Forelimb muscle (tissue), 1 donor: ENCODE data around the gene GPR158. TPM values are rescaled to one million over a fixed set of nuclear protein-coding genes. Genes with fewer than 3 reads are reported as not detected.

Experiments
- DNase-seq: peaks from one replicate; pipeline ENCODE4 v3.0.0-alpha.2; 2013; ENCODE audit warnings: low read depth
- polyA plus RNA-seq: library from polyadenylated mRNA; unstranded; fragments of 120-200 nt; gene quantifications from one replicate; pipeline ENCODE4 v1.2.1, GENCODE V29; 2013; ENCODE audit not compliant: insufficient read length

The GPR158 gene
- polyA plus RNA-seq, 1 donor = 0.08 TPM

- DNase-seq = no peak
These were observed 323.8 kb downstream of the GPR158 start for GRCh38 chr10:25498645-25499044.

DNA sequence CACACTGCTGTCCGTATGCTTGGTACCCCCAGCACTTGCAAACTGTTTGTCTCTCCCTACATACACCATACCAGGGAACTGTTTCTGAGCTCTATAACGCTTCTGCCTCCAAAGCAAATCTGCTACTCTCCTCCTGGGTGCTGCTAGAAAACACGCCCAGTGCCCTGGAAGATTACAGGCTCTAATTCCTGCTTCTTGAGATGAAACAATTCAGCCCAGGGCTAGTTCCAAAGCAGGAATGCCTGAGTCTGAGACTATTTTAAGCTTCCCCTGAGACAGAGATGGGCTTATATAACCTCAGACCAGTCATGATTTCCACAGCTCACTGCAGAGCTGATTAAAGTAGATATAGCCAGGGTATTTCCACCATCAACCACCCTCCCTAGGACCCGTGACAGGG, 327.1 kb downstream of the GPR158 start:
- DNase-seq = no peak

DNA sequence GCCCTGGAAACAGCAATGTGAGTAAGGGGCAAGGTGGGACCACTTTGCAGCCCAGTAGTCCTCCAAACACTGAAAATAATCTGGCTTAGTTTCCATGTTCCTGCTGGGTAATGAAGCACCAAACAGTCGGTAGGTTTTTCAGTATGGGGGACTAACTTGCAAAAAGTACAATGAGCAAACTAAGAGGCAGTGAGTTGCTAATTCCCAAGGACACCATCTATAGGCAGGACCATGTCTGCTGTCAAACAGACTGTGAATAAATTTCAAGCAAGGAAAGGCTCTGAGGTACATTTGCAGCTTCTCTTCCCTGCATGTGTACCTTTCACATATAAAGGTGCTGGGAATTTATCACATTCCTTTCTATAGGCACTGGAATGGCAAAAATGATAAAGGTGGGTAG, 327.7 kb downstream of the GPR158 start:
- DNase-seq = no peak

DNA sequence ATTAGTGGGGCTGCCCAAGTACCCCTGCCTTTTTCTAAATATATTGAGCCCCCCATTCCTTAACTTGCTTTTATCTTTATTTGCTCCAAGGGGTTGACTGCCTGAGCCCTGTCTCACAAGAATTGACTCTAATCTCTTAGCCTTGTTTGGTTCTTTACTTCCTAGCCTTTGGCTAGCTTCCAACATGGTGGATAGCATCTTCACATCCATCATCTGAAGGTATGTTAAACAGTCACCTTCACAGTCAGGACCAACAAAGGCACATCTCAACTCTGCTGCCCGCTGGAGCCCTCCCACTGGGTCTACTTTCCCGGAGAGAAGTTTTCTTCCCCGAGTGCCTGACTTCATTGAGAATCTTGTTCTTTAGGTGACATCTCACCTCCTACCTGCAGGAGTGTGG, 329.5 kb downstream of the GPR158 start:
- DNase-seq = no peak

GRCh38 chr10:25504838-25505237, 330.0 kb downstream of the GPR158 start:
- no peak for DNase-seq

DNA sequence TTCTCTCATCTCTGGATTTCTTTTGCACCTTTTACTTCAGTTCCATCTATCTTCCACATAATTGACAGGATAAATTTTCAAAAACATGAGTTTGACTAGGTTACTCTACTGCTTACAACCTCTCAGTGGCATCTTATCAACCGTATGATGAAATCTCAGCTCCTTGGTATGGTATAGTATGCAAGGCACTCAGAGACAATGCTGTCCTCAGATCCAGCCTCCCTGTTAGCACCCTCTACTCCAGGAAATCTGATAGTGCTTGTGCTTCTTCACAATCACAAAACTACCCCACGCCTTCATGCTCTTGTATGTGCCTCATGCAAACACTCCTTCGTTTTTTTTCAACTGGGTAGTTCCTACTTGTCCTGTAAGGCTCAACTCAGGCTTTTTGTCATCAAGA, 330.7 kb downstream of the GPR158 start:
- no peak for DNase-seq

GRCh38 chr10:25506821-25507335, 332.1 kb downstream of the GPR158 start:
- DNase-seq = no peak

GRCh38 chr10:25508112-25508815, 333.5 kb downstream of the GPR158 start:
- DNase-seq = no peak

DNA sequence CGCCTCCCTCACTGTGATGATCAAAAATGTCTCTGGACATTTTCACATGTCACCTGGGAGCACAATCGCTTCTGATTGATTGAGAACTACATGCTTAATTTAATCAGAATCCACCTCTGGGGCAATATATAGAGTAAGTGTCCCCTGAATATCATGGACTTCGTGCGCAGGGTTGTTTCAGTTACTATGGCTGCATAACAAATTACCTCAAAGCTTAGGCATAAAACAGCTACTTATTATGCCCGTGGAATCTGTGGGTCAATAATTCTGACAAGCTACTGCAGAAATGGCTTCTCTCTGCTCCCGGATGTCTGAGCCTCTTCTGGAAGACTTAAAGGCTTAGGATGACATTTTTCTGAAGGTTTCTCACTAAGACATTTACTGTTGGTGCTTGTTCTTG, 334.4 kb downstream of the GPR158 start:
- DNase-seq = no peak

DNA sequence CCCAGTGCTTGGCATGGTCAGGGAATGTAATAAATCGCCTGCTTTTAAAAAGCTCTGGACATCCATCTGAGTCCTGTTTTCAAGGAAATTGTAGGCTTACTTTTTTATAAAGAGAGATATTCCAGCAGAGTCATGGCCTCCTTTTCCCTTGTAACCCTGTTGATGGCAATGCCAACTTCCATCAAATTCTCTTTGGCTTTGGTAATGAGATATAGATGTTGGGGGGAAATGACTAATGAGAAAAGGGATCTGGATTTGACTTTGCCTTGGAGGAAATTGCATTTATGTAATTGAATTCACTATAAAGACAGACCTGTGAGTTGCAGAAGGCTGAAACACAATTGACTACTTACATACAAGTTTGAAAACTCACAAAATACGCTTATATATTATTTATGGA, 347.5 kb downstream of the GPR158 start:
- DNase-seq = no peak

DNA sequence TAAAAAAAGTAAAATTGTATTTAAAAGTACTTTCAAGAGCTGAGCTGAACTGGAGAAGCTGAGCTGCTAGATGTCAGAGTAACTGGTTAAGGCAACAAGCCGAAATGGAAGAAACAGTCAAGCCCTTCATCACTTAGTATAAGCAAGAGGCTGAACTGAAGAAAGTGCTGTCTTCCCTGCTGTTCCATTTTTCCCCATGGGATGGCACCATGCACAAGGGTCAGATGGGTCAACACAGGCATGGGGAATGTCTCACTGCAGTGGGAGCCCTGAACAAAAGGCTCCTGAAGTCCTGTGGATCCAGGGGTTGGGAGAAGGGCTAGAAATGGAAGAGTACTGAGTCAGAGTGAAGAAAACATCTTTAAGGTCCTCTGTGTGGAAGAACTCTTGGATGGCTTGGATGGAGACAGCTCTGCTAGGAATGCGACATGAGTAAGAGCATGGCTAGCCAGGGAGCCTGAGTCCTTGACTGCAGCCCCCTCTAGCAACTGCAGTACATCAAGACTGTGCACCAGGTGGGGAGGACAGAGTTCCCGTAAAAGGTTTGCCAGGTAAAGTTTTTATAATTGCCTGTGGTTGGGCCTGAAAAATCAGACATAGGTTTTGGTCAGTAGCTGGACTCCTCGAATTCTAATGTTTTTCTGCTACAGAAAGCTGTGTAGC, 348.3 kb downstream of the GPR158 start:
- no peak for DNase-seq

DNA sequence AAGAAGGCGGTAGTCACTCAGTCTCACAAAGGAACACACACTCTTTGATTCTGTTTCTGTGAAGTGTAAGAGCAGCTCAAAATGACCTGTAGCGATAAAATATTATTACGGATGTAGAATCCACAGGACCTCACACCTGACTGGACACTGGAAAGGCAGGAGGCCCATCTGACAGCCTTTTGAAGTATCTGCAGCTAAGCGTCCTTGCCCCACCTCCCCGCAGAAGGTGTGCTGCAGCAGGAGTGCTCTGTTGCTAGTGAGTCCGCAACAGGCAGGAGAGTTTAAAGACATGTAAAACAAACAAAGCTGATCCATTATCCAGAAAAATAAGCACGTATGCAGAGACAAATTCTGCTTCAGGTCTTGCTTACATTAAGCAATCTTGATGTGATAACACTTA, 355.5 kb downstream of the GPR158 start:
- no peak for DNase-seq

DNA sequence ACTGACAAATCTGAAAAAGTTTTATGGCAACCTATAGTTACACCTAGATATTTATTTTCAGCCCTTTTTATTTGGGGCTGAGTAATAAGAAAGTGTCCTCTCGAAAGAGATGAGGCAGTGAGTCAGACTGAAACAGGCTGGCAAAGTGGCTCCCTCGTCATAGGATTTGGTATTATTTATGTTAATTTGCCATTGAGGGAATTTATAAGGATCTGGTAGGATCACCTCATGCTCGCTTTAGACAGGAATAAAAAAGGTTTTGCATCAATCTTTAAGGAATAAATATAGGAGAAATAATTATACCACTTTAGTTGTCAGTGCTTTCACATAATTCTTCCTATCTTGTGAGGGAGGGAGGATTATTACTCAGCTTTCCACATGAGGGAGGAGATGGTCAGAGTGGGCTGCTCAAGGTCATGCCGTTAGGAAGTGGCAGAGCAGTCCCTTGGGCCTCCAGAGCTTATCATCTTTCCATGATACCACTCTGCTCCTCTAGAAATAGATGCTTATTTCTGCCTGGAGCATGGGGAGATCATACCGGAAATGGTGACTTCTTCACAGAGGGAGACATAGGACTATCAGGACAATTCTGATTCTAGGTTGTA, 356.8 kb downstream of the GPR158 start:
- no peak for DNase-seq

DNA sequence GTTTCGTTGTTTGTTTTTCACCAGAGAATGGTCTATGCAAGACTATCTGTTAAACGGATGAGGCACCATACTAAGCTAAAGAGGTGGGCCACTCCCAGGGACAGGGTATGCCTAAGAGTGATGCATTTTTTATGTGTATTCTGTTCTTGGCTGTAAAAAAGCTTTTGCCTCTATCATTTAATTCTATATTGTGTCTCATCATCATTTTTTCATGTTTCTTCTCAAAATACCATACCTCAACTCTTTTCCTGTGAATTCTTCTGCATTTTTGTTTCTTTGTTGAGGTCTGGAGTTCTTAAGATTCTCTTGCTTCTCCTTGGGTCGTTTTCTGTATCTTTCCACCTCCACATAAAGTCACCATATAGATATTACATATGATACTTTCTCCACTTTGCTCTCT, 357.4 kb downstream of the GPR158 start:
- no peak for DNase-seq

DNA sequence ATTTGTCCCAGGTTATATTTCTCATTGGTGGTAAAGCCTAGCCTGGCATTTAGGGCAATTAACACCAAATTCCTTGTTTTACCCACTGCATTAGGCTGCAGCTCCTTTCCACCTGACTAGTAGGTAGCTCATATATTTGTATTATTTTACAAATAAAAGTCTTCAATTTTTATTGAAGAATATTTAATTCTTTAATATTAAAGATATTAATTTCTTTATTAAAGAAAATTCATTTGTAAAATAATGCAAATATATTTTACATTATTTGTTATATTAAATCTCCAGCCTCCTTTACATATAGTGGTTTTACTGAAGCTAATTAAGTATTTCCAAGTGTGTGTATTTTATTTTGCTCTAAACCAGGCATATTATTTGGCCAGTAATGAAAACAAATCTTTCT, 361.2 kb downstream of the GPR158 start:
- DNase-seq = no peak

GRCh38 chr10:25547382-25547781, 372.6 kb downstream of the GPR158 start:
- DNase-seq = no peak

DNA sequence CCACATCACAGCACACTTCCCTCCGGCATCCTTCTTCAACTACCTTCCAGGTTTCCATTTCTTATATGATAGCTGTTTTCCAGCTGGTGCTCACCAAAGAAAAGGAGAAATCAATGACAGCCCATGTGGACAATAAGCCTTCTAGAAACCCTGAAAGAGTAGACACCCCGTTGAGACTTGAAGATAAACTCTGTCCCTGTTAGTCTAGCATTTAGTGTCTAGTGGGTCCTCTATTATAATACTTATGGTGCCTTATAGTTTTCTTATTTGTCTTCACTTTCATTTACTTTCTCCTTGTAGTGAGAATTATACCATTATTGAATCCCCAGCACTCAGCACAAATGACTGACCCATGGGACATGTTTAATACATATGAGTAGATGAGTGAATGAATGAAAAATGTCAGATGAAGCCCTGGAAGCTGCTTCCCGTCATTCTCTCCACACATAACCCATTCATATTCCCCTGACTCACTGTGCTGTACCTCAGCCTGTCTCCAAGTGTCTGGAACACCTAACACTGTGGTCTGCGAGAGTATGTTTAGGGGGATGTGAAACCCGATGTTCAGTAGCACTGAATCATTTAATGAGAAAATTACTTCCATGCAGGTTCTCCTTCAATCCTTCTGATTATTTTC, 377.6 kb downstream of the GPR158 start:
- DNase-seq = no peak

- no peak for DNase-seq
These were observed 381.1 kb downstream of the GPR158 start for GRCh38 chr10:25555865-25556264.

- no peak for DNase-seq
These were observed 381.7 kb downstream of the GPR158 start for GRCh38 chr10:25556457-25556856.

DNA sequence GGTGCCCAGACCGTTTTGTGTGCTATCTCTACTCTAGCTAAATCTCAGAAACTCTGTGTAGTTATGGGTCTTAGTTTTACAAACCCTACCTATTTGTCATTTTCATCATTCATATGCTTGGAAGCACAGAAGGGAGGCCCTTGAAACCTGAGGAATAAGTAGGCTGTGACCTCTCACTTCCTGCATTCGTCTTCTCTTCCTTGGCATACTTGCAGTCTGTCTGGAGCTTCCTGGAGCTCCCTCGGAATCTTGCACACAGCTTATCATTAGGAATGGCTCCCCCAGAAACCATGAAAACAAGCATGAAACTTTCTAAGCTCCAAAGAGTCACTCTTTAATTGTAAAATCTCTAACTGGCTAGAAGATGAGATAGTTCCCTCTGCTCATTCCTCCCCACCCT, 382.3 kb downstream of the GPR158 start:
- DNase-seq = no peak

- DNase-seq = no peak
These were observed 387.0 kb downstream of the GPR158 start for GRCh38 chr10:25561758-25562157.

DNA sequence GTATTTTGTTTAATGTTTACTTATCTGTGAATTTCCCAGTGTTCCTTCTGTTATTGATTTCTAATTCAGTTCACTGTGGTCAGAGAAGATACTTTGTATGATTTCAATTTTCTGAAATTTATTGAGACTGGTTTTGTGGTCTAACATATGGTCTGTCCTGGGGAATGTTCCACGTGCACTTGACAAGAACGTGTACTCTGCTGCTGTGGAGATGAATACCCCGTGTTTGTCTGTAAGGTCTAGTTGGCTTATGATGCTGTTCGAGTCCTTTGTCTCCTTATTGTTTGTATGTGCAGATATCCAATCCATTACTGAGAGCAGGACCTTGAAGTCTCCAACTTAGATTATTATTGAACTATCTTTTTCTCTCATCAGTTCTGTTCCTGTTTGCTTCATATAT, 387.7 kb downstream of the GPR158 start:
- DNase-seq = no peak

- DNase-seq = no peak
These were observed 389.6 kb downstream of the GPR158 start for GRCh38 chr10:25564351-25564750.
